Middle frontal gyrus (tissue), 1 donor: ENCODE data around the gene LEMD3.

ENCODE experiments used
- DNase-seq: peaks from one replicate; pipeline ENCODE4 v3.0.0-alpha.2; 2015; ENCODE audit warnings: low spot score; ENCODE audit errors: extremely low spot score

Gene LEMD3

DNA sequence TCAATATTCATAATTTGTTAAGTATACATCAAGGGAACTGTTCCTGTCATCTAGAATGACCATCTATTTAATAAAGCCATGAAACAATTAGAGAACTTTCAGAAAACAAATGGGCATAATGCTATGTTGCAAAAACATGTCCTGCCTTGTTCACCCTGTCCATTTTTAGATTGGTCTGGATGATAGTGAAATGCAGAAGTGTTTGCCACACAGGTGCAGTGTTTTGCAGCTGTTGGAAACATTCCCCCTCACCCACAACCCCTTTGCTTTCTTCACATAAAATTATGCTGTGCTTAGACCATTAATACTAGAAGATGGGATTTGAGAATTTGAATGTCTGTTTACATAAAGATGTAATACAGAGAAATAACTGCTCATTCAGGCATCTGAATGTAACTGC, 36.5 kb downstream of the LEMD3 start:
- DNase-seq: no peak

DNA sequence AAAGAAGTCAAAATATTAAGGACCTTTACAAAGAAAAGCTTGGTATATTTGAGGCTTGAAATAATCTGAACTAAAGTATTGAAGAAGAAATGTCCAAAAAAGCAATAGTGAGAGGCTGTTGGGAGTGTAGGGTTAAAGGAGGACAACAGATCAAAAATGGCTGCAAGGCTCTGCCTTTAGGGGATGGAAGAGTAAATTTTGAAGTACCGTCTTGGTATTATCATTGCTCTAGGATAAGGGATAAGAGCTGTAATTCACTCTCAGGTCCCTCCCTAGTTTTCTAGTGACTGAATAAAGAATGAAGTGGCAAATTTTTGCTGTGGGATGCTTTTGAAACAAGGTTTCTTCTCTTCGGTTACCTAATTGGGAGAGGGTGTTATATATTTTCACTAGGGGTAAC, 38.7 kb downstream of the LEMD3 start:
- no peak for DNase-seq

GRCh38 chr12:65208964-65209654, 39.7 kb downstream of the LEMD3 start:
- no peak for DNase-seq

GRCh38 chr12:65209655-65210043, 40.3 kb downstream of the LEMD3 start:
- DNase-seq: no peak

- no peak for DNase-seq
Observed at GRCh38 chr12:65217086-65217485, 47.7 kb downstream of the LEMD3 start.

DNA sequence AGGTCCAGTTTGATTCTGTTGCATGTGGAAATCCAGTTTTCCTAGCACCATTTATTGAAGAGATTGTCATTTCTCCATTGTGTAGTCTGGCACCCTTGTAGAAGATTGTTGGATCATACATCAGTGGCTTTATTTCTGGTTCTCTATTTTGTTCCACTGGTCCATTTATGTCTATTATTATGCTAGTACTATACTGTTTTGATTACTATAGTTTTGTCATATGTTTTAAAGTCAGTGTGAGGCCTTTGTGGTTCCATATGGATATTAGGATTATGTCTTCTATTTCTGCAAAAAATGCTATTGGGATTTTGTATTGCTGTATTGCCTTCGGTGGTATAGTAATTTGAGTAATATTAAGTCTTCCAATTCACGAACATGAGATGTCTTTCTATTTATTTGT, 51.4 kb downstream of the LEMD3 start:
- DNase-seq: no peak

DNA sequence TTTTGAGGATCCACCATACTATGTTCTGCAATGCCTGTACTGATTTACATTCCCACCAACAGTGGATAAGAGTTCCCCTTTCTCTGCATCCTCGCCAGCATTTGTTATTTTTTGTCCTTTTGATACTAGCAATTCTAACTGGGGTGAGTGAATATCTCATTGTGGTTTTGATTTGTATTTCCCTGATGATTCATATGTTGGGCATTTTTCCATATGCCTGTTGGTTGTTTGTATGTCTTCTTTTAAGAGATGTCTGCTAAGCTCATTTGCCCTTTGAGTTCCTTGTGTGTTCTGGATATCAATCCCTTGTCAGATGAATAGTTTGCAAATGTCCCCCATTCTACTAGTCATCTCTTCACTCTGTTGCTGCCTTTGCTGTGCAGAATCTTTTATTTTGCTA, 60.1 kb downstream of the LEMD3 start:
- no peak for DNase-seq

- no peak for DNase-seq
Observed at GRCh38 chr12:65232476-65233077, 63.2 kb downstream of the LEMD3 start.

- no peak for DNase-seq
Observed at GRCh38 chr12:65237153-65237552, 67.8 kb downstream of the LEMD3 start.

DNA sequence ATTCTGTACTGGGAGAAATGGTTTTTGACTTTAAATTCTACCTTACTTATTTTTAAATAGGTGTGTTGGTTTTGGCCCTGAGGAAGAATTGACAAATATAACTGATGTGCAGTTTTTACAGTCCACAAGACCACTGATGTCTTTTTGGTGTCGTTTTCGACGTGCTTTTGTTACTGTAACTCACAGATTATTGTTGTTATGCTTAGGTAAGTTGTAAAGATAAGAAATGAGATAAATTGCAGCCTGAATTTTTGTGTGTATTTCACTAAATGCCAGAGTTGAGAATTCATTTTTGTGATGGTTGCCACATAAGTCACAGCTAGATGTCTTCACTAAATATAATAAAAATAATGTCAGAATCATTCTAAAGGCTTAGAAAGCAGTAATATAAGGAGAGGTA, 69.2 kb downstream of the LEMD3 start:
- DNase-seq: no peak

- no peak for DNase-seq
Observed at GRCh38 chr12:65248656-65249633, 79.6 kb downstream of the LEMD3 start.

GRCh38 chr12:65252515-65252914, 83.1 kb downstream of the LEMD3 start:
- DNase-seq: no peak

- DNase-seq: no peak
Observed at GRCh38 chr12:65257986-65258385, 88.6 kb downstream of the LEMD3 start.

- no peak for DNase-seq
Observed at GRCh38 chr12:65259501-65259900, 90.1 kb downstream of the LEMD3 start.

- DNase-seq: no peak
Observed at GRCh38 chr12:65263777-65264176, 94.4 kb downstream of the LEMD3 start.

GRCh38 chr12:65266408-65266807, 97.0 kb downstream of the LEMD3 start:
- DNase-seq: no peak

GRCh38 chr12:65269603-65270002, 100.2 kb downstream of the LEMD3 start:
- DNase-seq: no peak

- DNase-seq: no peak
Observed at GRCh38 chr12:65274602-65275272, 105.4 kb downstream of the LEMD3 start.

DNA sequence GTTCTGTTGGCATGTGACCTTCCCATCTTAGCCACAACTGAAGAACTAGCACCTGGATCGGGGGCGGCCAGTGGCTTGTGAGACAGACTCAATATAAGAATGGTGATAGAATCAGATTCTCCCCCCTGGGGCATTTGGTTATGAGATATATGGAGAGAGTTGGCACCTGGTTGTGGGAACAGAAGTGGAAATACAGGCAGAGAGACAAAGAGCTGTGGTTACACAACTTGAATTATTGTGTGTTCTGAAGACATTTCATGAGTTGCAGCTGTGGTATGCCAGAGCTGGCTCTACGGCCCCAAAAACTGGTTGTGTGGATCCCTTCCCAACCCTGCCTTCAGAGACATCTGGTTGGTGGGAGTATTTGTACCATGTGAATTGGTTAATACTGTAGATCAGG, 106.2 kb downstream of the LEMD3 start:
- DNase-seq: no peak

DNA sequence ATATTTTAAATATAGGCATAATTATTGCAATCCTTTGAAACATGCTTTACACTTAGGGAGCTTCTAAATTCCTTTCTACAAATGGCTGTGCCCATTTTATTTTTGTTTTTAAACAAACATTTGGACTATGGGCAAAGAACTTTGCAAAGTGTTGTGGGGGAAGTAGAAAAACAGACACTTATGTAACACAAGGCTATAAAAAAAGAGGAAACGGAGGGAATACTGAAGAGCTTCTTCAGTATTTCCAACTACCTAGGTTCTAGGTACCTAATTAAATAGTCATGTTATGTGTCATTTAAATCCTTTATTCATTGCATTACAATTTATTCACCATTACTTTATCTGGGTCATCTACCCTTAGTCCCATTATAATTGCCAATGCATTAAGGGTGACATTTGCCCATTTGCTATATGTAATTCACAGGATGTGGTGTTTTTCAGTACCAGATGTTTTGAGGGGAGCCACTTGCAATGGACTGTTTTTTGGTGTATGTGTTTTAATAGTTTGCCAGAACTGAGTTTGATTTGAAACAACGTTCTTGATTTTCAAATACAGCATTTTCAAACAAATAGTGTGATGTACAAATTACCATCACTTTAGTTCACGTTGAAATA, 107.6 kb downstream of the LEMD3 start:
- no peak for DNase-seq

GRCh38 chr12:65277994-65278575, 108.7 kb downstream of the LEMD3 start:
- no peak for DNase-seq
